Peyer's patch (tissue), 4 donors: ENCODE data around the gene MTUS2.

ENCODE experiments used
- CTCF ChIP-seq, 6 experiments: fragments of 450-650 bp in 4 of 6; fragments of 200-600 bp in 2 of 6; sonication (generic) in 1 of 6; IDR thresholded peaks; one replicate each; pipeline ENCODE4 v1.5.1; 2017 to 2019; ENCODE audit warnings: antibody characterized with exemption in 6 of 6, mild to moderate bottlenecking in 3 of 6, moderate library complexity in 1 of 6
- POLR2A ChIP-seq, 2 donors: fragments of 450-650 bp; IDR thresholded peaks; one replicate each; pipeline ENCODE4 v1.5.1; 2017; ENCODE audit warnings: antibody characterized with exemption in 2 of 2, mild to moderate bottlenecking in 2 of 2, moderate library complexity in 2 of 2

GRCh38 chr13:29465741-29466293, 645.7 kb downstream of the MTUS2 start:
- TF ChIP-seq POLR2A (IDR thresholded peaks at IDR 0.05): no peak
- no peak for TF ChIP-seq CTCF (IDR thresholded peaks at IDR 0.05)
